ENCODE data around the gene NDUFS6.

NDUFS6 gene

GRCh38 chr5:1831257-1831656, 30.1 kb downstream of the NDUFS6 start:
- no peak overlapping the region for H3K9ac ChIP-seq (ENCODE audit: low read length in 5 of 5)
- peaks cover 0 to 6% (median 0%) of the 10 kb centered on the region in 5 donors for H3K36me3 ChIP-seq (ENCODE audit: control insufficient read depth in 5 of 5, insufficient read depth in 5 of 5, low read length in 5 of 5)
- no peaks in the 10 kb centered on the region for H3K9me3 ChIP-seq (ENCODE audit: control insufficient read depth in 5 of 5, low read length in 5 of 5)
- peaks cover 8 to 23% (median 19%) of the 10 kb centered on the region in 5 donors for H3K27me3 ChIP-seq (ENCODE audit: control insufficient read depth in 5 of 5, insufficient read depth in 4 of 5, low read length in 5 of 5)
- no peak overlapping the region for H3K27ac ChIP-seq (ENCODE audit: low read depth, low read length)
- no peak overlapping the region for H3K4me3 ChIP-seq (ENCODE audit: low read depth in 1 of 5, low read length in 5 of 5)
- peaks cover 0 to 6% (median 0%) of the 10 kb centered on the region in 5 donors for H3K4me1 ChIP-seq (ENCODE audit: control insufficient read depth in 5 of 5, insufficient read depth in 5 of 5, low read length in 5 of 5)

GRCh38 chr5:1831677-1832313, 30.6 kb downstream of the NDUFS6 start:
- Histone ChIP-seq H3K27me3 (ENCODE audit: control insufficient read depth in 5 of 5, insufficient read depth in 4 of 5, low read length in 5 of 5) (peaks cover 8 to 28% (median 21%) of the 10 kb centered on the region in 5 donors), H3K9ac (ENCODE audit: low read length in 5 of 5) (no peak overlapping the region), H3K36me3 (ENCODE audit: control insufficient read depth in 5 of 5, insufficient read depth in 5 of 5, low read length in 5 of 5) (peaks cover 0 to 6% (median 0%) of the 10 kb centered on the region in 5 donors), H3K4me3 (ENCODE audit: low read depth in 1 of 5, low read length in 5 of 5) (no peak overlapping the region), H3K4me1 (ENCODE audit: control insufficient read depth in 5 of 5, insufficient read depth in 5 of 5, low read length in 5 of 5) (peaks cover 0 to 6% (median 0%) of the 10 kb centered on the region in 5 donors), H3K9me3 (ENCODE audit: control insufficient read depth in 5 of 5, low read length in 5 of 5) (no peaks in the 10 kb centered on the region), H3K27ac (ENCODE audit: low read depth, low read length) (no peak overlapping the region)

GRCh38 chr5:1832511-1833250, 31.5 kb downstream of the NDUFS6 start:
- H3K4me1 ChIP-seq (ENCODE audit: control insufficient read depth in 5 of 5, insufficient read depth in 5 of 5, low read length in 5 of 5) = peaks cover 0 to 6% (median 0%) of the 10 kb centered on the region in 5 donors
- H3K27ac ChIP-seq (ENCODE audit: low read depth, low read length) = no peak overlapping the region
- no peaks in the 10 kb centered on the region for H3K9me3 ChIP-seq (ENCODE audit: control insufficient read depth in 5 of 5, low read length in 5 of 5)
- H3K4me3 ChIP-seq (ENCODE audit: low read depth in 1 of 5, low read length in 5 of 5) = no peak overlapping the region
- peaks cover 0 to 6% (median 0%) of the 10 kb centered on the region in 5 donors for H3K36me3 ChIP-seq (ENCODE audit: control insufficient read depth in 5 of 5, insufficient read depth in 5 of 5, low read length in 5 of 5)
- no peak overlapping the region for H3K9ac ChIP-seq (ENCODE audit: low read length in 5 of 5)
- H3K27me3 ChIP-seq (ENCODE audit: control insufficient read depth in 5 of 5, insufficient read depth in 4 of 5, low read length in 5 of 5) = peaks cover 13 to 33% (median 25%) of the 10 kb centered on the region in 5 donors

- H3K4me1 ChIP-seq (ENCODE audit: control insufficient read depth in 5 of 5, insufficient read depth in 5 of 5, low read length in 5 of 5) = no peaks in the 10 kb centered on the region
- peaks cover 13 to 39% (median 25%) of the 10 kb centered on the region in 5 donors for H3K27me3 ChIP-seq (ENCODE audit: control insufficient read depth in 5 of 5, insufficient read depth in 4 of 5, low read length in 5 of 5)
Observed at GRCh38 chr5:1833264-1834021, 32.2 kb downstream of the NDUFS6 start.

GRCh38 chr5:1834022-1834551, 32.9 kb downstream of the NDUFS6 start:
- Histone ChIP-seq H3K9ac (ENCODE audit: low read length in 5 of 5) (no peak overlapping the region), H3K9me3 (ENCODE audit: control insufficient read depth in 5 of 5, low read length in 5 of 5) (no peaks in the 10 kb centered on the region), H3K27me3 (ENCODE audit: control insufficient read depth in 5 of 5, insufficient read depth in 4 of 5, low read length in 5 of 5) (peaks cover 13 to 39% (median 26%) of the 10 kb centered on the region in 5 donors), H3K27ac (ENCODE audit: low read depth, low read length) (no peak overlapping the region), H3K36me3 (ENCODE audit: control insufficient read depth in 5 of 5, insufficient read depth in 5 of 5, low read length in 5 of 5) (peaks cover 0 to 6% (median 0%) of the 10 kb centered on the region in 5 donors), H3K4me1 (ENCODE audit: control insufficient read depth in 5 of 5, insufficient read depth in 5 of 5, low read length in 5 of 5) (no peaks in the 10 kb centered on the region), H3K4me3 (ENCODE audit: low read depth in 1 of 5, low read length in 5 of 5) (no peak overlapping the region)

More at GRCh38 chr5:1833264-1834021, 32.2 kb downstream of the NDUFS6 start:
- Histone ChIP-seq H3K36me3 (ENCODE audit: control insufficient read depth in 5 of 5, insufficient read depth in 5 of 5, low read length in 5 of 5) (peaks cover 0 to 6% (median 0%) of the 10 kb centered on the region in 5 donors), H3K9ac (ENCODE audit: low read length in 5 of 5) (no peak overlapping the region), H3K9me3 (ENCODE audit: control insufficient read depth in 5 of 5, low read length in 5 of 5) (no peaks in the 10 kb centered on the region), H3K4me3 (ENCODE audit: low read depth in 1 of 5, low read length in 5 of 5) (no peak overlapping the region), H3K27ac (ENCODE audit: low read depth, low read length) (no peak overlapping the region)

GRCh38 chr5:1834721-1835429, 33.7 kb downstream of the NDUFS6 start:
- Histone ChIP-seq H3K36me3 (ENCODE audit: control insufficient read depth in 5 of 5, insufficient read depth in 5 of 5, low read length in 5 of 5) (peaks cover 0 to 5% (median 0%) of the 10 kb centered on the region in 5 donors), H3K9me3 (ENCODE audit: control insufficient read depth in 5 of 5, low read length in 5 of 5) (no peaks in the 10 kb centered on the region), H3K27me3 (ENCODE audit: control insufficient read depth in 5 of 5, insufficient read depth in 4 of 5, low read length in 5 of 5) (peaks cover 13 to 41% (median 27%) of the 10 kb centered on the region in 5 donors), H3K9ac (ENCODE audit: low read length in 5 of 5) (no peak overlapping the region), H3K4me1 (ENCODE audit: control insufficient read depth in 5 of 5, insufficient read depth in 5 of 5, low read length in 5 of 5) (no peaks in the 10 kb centered on the region), H3K27ac (ENCODE audit: low read depth, low read length) (no peak overlapping the region), H3K4me3 (ENCODE audit: low read depth in 1 of 5, low read length in 5 of 5) (no peak overlapping the region)

GRCh38 chr5:1835431-1835830, 34.2 kb downstream of the NDUFS6 start:
- Histone ChIP-seq H3K27ac (ENCODE audit: low read depth, low read length) (no peak overlapping the region), H3K4me3 (ENCODE audit: low read depth in 1 of 5, low read length in 5 of 5) (no peak overlapping the region), H3K9ac (ENCODE audit: low read length in 5 of 5) (no peak overlapping the region), H3K27me3 (ENCODE audit: control insufficient read depth in 5 of 5, insufficient read depth in 4 of 5, low read length in 5 of 5) (peaks cover 17 to 42% (median 29%) of the 10 kb centered on the region in 5 donors), H3K4me1 (ENCODE audit: control insufficient read depth in 5 of 5, insufficient read depth in 5 of 5, low read length in 5 of 5) (no peaks in the 10 kb centered on the region), H3K9me3 (ENCODE audit: control insufficient read depth in 5 of 5, low read length in 5 of 5) (no peaks in the 10 kb centered on the region), H3K36me3 (ENCODE audit: control insufficient read depth in 5 of 5, insufficient read depth in 5 of 5, low read length in 5 of 5) (no peaks in the 10 kb centered on the region)

- no peaks in the 10 kb centered on the region for H3K9me3 ChIP-seq (ENCODE audit: control insufficient read depth in 5 of 5, low read length in 5 of 5)
- no peak overlapping the region for H3K27ac ChIP-seq (ENCODE audit: low read depth, low read length)
- no peaks in the 10 kb centered on the region for H3K4me1 ChIP-seq (ENCODE audit: control insufficient read depth in 5 of 5, insufficient read depth in 5 of 5, low read length in 5 of 5)
- no peak overlapping the region for H3K4me3 ChIP-seq (ENCODE audit: low read depth in 1 of 5, low read length in 5 of 5)
- no peak overlapping the region for H3K9ac ChIP-seq (ENCODE audit: low read length in 5 of 5)
- peaks cover 22 to 47% (median 35%) of the 10 kb centered on the region in 5 donors for H3K27me3 ChIP-seq (ENCODE audit: control insufficient read depth in 5 of 5, insufficient read depth in 4 of 5, low read length in 5 of 5)
- no peaks in the 10 kb centered on the region for H3K36me3 ChIP-seq (ENCODE audit: control insufficient read depth in 5 of 5, insufficient read depth in 5 of 5, low read length in 5 of 5)
Observed at GRCh38 chr5:1836176-1836890, 35.1 kb downstream of the NDUFS6 start.
